SK-N-SH (cell line): Measurements from ENCODE around the gene DIO3. TPM values are rescaled to one million over a fixed set of nuclear protein-coding genes. Genes with fewer than 3 reads are reported as not detected.
A peak's percentile ranks its signal among the peaks of the same experiment; 100 is the strongest.

Source experiments
- CTCF ChIA-PET: fragments of 300-600, 350-600 bp; formaldehyde crosslinking; extraction: SDS; loops from one replicate; lab custom pipeline; 2021; lab: Yijun Ruan, JAX
- POLR2A ChIA-PET: fragments of 350-600 bp; sonication (Branson Sonifier 250); formaldehyde crosslinking; extraction: SDS; loops from one replicate; lab custom pipeline; 2020; ENCODE audit warnings: antibody characterized with exemption, inconsistent platforms; lab: Yijun Ruan, JAX
- DNase-seq: peaks from one replicate; pipeline ENCODE4 v3.0.0; 2012
- H2AFZ ChIP-seq: fragments of 200-600 bp; sonication (generic); 2 replicates; pipeline ENCODE4 v1.8.1; 2016; ENCODE audit warnings: antibody characterized with exemption, mild to moderate bottlenecking, low read depth
- H3F3A ChIP-seq: fragments of 200-600 bp; sonication (generic); replicated peaks from 2 replicates; pipeline ENCODE3; 2016; ENCODE audit warnings: antibody characterized with exemption, mild to moderate bottlenecking; ENCODE audit not compliant: insufficient read depth
- H3K27ac ChIP-seq, 2 experiments: fragments of 200-500 bp in 1 of 2; fragments of 200-600 bp in 1 of 2; sonication (Bioruptor generic) in 1 of 2; sonication (generic), shearing (Covaris generic) in 1 of 2; 2 replicates each; pipeline versions ENCODE4 v1.5.1 to v1.6.1; 2014 to 2016; ENCODE audit warnings: low read depth in 2 of 2, inconsistent platforms in 1 of 2, low read length in 1 of 2, mild to moderate bottlenecking in 1 of 2, mixed read lengths in 1 of 2
- H3K27me3 ChIP-seq: fragments of 200-600 bp; sonication (generic), shearing (Covaris generic); 2 replicates; pipeline ENCODE4 v1.6.1; 2016; ENCODE audit warnings: mixed run types; ENCODE audit not compliant: insufficient read depth
- H3K36me3 ChIP-seq, 2 experiments: fragments of 200-500 bp in 1 of 2; fragments of 200-600 bp in 1 of 2; sonication (Bioruptor generic) in 1 of 2; sonication (generic) in 1 of 2; replicated peaks in 1 of 2; 2 replicates each; pipeline versions ENCODE3 to v1.5.1; 2014 to 2016; ENCODE audit warnings: low read length in 1 of 2, mild to moderate bottlenecking in 1 of 2; ENCODE audit not compliant: insufficient read depth in 2 of 2, control insufficient read depth in 1 of 2
- H3K4me1 ChIP-seq, 2 experiments: fragments of 200-500 bp in 1 of 2; fragments of 200-600 bp in 1 of 2; sonication (Bioruptor generic) in 1 of 2; sonication (generic), shearing (Covaris generic) in 1 of 2; 2 replicates each; pipeline versions ENCODE4 v1.5.1 to v1.6.1; 2014 to 2016; ENCODE audit warnings: low read depth in 1 of 2, low read length in 1 of 2, mixed run types in 1 of 2; ENCODE audit not compliant: insufficient read depth in 2 of 2, control insufficient read depth in 1 of 2
- H3K4me2 ChIP-seq: fragments of 200-600 bp; sonication (generic), shearing (Covaris generic); 2 replicates; pipeline ENCODE4 v1.6.1; 2017; ENCODE audit warnings: mixed run types
- H3K4me3 ChIP-seq, 2 experiments: fragments of 200-500 bp in 1 of 2; fragments of 200-600 bp in 1 of 2; sonication (Bioruptor generic) in 1 of 2; sonication (generic), shearing (Covaris generic) in 1 of 2; 2 replicates each; pipeline versions ENCODE4 v1.5.1 to v1.8.1; 2014 to 2016; ENCODE audit warnings: low read depth in 2 of 2, inconsistent platforms in 1 of 2, low read length in 1 of 2, mild to moderate bottlenecking in 1 of 2, mixed read lengths in 1 of 2, moderate library complexity in 1 of 2
- H3K79me2 ChIP-seq: fragments of 200-600 bp; sonication (generic); 2 replicates; pipeline ENCODE4 v1.8.1; 2017; ENCODE audit warnings: mild to moderate bottlenecking; ENCODE audit not compliant: insufficient read depth
- H3K9ac ChIP-seq: fragments of 200-600 bp; sonication (generic); 2 replicates; pipeline ENCODE4 v1.6.1; 2017; ENCODE audit warnings: mixed run types
- H3K9me2 ChIP-seq: fragments of 200-600 bp; sonication (generic); 2 replicates; pipeline ENCODE4 v1.6.1; 2017; ENCODE audit warnings: mixed run types
- H3K9me3 ChIP-seq: fragments of 200-600 bp; sonication (generic); 2 replicates; pipeline ENCODE4 v1.6.1; 2017; ENCODE audit warnings: mixed run types, mild to moderate bottlenecking, moderate library complexity
- H4K20me1 ChIP-seq: fragments of 200-600 bp; sonication (generic); 2 replicates; pipeline ENCODE4 v1.6.1; 2017; ENCODE audit warnings: mild to moderate bottlenecking, mixed run types; ENCODE audit not compliant: insufficient read depth
- CHD2 ChIP-seq: fragments of 150-350 bp; IDR thresholded peaks from 2 replicates; pipeline ENCODE4 v1.6.1; 2018; ENCODE audit warnings: low read length; ENCODE audit not compliant: partially characterized antibody
- CTCF ChIP-seq: fragments of 200-600 bp; sonication (generic); IDR thresholded peaks from 2 replicates; pipeline ENCODE4 v1.6.1; 2017; ENCODE audit warnings: antibody characterized with exemption, mild to moderate bottlenecking, moderate library complexity
- FOSL2 ChIP-seq: IDR thresholded peaks from 2 replicates; pipeline ENCODE4 v1.4.0; 2012; ENCODE audit warnings: low read depth, mild to moderate bottlenecking, moderate library complexity, borderline replicate concordance
- FOXM1 ChIP-seq: IDR thresholded peaks from 2 replicates; pipeline ENCODE4 v1.4.0; 2012; ENCODE audit warnings: low read depth, mild to moderate bottlenecking
- GABPA ChIP-seq: IDR thresholded peaks from 2 replicates; pipeline ENCODE4 v1.4.0; 2012; ENCODE audit warnings: low read depth, mild to moderate bottlenecking
- GATA2 ChIP-seq: sonication (generic); formaldehyde crosslinking; IDR thresholded peaks from 2 replicates; pipeline ENCODE4 v1.5.0; 2020; ENCODE audit warnings: mild to moderate bottlenecking, missing genetic modification reagents
- MEF2A ChIP-seq: IDR thresholded peaks from 2 replicates; pipeline ENCODE4 v1.4.0; 2012; ENCODE audit warnings: low read depth, borderline replicate concordance
- REST ChIP-seq: IDR thresholded peaks from 2 replicates; pipeline ENCODE4 v1.6.1; 2012; ENCODE audit warnings: mild to moderate bottlenecking, low read depth, low read length, moderate library complexity
- SMC3 ChIP-seq: IDR thresholded peaks from 2 replicates; pipeline ENCODE4 v1.6.1; 2012; ENCODE audit warnings: low read depth, low read length, improper control_type of control experiment
- TAF1 ChIP-seq: IDR thresholded peaks from 2 replicates; pipeline ENCODE4 v1.6.1; 2012; ENCODE audit warnings: low read depth, mild to moderate bottlenecking, low read length, moderate library complexity, borderline replicate concordance
- YY1 ChIP-seq: IDR thresholded peaks from 2 replicates; pipeline ENCODE4 v1.4.0; 2012; ENCODE audit warnings: low read depth, mild to moderate bottlenecking
- WGBS: methylation state at CpG from one replicate; pipeline ENCODE4 v1.1.6; 2017; ENCODE audit warnings: low lambda C conversion rate; 5-methylcytosine and 5-hydroxymethylcytosine counted together
- polyA plus RNA-seq, 3 experiments: library from polyadenylated mRNA; depleted of rRNA; stranded (reverse); fragments of >200 nt; gene quantifications; 2 replicates each; pipeline ENCODE4 v1.2.3, GENCODE V29; 2012
- TF ChIP-seq, protein P1 (sequence below): IDR thresholded peaks from 2 replicates; pipeline ENCODE4; 2012
- TF ChIP-seq, protein P2 (sequence below): fragments of 150-350 bp; IDR thresholded peaks from 2 replicates; pipeline ENCODE4 v1.6.1; 2017; ENCODE audit warnings: antibody characterized with exemption, low read length, low read depth, borderline replicate concordance
- TF ChIP-seq, protein P3 (sequence below): IDR thresholded peaks from 2 replicates; pipeline ENCODE4 v1.4.0; 2012; ENCODE audit warnings: low read depth, borderline replicate concordance

Gene DIO3
- polyA plus RNA-seq, 1 of the 3 experiments (the other 2 are of a cell fraction): not detected

DNA sequence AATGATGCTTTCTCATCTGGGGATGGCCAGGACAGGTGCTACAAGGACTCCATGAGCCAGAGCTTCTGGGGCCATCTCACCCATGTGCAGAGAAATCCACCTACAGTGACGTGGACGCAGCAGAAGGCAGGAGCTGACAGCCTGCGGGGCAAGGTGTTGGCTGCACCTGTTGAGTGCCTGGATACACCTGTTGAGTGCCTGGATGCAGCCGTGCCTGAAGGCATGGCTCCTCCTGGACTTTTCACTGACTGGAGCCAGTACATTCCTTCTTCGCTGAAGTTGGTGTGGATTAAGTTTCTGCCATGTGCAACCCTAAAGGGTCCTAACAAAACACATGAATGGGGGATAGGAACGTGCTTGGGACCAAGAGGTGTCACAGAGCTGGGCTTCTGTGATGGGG lies 7.4 kb upstream of the DIO3 start:
- Histone ChIP-seq H3K4me2 (no peak overlapping the region), H3K27ac (no peak overlapping the region), H3K36me3 (no peaks in the 10 kb centered on the region), H3K9me2 (no peaks in the 10 kb centered on the region), H3F3A (no peaks in the 10 kb centered on the region), H4K20me1 (no peaks in the 10 kb centered on the region), H3K9ac (no peak overlapping the region), H2AFZ (no peak overlapping the region), H3K4me1 (peaks cover 0 to 27% of the 10 kb centered on the region in 2 experiments; a peak in 1 of 4 replicates), H3K9me3 (no peaks in the 10 kb centered on the region), H3K27me3 (no peaks in the 10 kb centered on the region), H3K4me3 (no peak overlapping the region), H3K79me2 (no peaks in the 10 kb centered on the region)
- DNase-seq: no peak
- ChIA-PET POLR2A (no interaction called here), CTCF (interaction anchor here (0.9 kb wide), 1 partner anchor 319 kb away, joined by 3 read pairs; no protein-coding TSS in a partner anchor)
- TF ChIP-seq, protein P1, sequence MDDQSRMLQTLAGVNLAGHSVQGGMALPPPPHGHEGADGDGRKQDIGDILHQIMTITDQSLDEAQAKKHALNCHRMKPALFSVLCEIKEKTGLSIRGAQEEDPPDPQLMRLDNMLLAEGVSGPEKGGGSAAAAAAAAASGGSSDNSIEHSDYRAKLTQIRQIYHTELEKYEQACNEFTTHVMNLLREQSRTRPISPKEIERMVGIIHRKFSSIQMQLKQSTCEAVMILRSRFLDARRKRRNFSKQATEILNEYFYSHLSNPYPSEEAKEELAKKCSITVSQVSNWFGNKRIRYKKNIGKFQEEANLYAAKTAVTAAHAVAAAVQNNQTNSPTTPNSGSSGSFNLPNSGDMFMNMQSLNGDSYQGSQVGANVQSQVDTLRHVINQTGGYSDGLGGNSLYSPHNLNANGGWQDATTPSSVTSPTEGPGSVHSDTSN: no peak
- WGBS: 44% methylated on average over 4 of the region's 6 CpGs

DNA sequence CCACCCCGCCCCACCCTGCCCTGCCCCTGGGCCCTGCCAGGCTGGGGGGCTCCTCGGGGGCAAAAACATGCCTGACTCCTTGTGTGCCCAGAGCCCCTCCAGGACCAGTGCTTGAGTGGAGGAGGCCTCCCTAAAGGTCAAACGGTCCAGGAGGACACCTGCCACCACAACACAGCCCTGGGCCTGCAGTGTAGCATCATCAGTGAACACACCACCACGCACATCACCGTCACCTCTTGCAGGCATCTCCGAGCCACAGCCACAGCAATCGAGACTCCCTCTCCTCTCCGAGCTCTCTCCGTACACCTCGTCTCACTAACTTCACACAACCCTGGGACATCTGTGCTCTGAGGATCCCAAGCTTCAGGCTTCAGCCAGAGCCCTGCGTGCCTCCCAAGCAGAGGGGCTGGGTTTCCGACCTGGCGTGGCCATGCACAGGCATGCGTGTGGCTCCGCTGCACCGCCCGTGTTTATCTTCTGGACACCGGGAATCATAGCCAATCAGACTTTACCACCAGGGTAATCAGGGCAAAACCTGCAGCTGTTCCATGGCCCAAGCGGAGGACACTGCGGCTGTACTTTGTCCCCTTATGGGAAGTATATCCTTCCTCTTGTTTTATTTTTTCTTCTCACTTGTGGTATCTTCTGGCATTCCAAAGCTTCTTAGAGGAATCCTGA lies 6.2 kb upstream of the DIO3 start:
- H3K9me3 ChIP-seq: no peaks in the 10 kb centered on the region
- H3K79me2 ChIP-seq: no peaks in the 10 kb centered on the region
- no peak overlapping the region for H3K4me3 ChIP-seq
- no peak overlapping the region for H3K27ac ChIP-seq
- ChIA-PET POLR2A (no interaction called here), CTCF (no interaction called here)
- no peak overlapping the region for H3K4me2 ChIP-seq
- no peaks in the 10 kb centered on the region for H3K9me2 ChIP-seq
- H3K27me3 ChIP-seq: no peaks in the 10 kb centered on the region
- H4K20me1 ChIP-seq: no peaks in the 10 kb centered on the region
- H3K36me3 ChIP-seq: no peaks in the 10 kb centered on the region
- TF ChIP-seq GATA2 (CRISPR knock-in tag) (no peak), YY1 (no peak), FOSL2 (no peak), CTCF (no peak), FOXM1 (no peak), TAF1 (no peak), GABPA (no peak), REST (no peak), MEF2A (no peak), SMC3 (no peak), CHD2 (no peak)
- TF ChIP-seq, protein P2, sequence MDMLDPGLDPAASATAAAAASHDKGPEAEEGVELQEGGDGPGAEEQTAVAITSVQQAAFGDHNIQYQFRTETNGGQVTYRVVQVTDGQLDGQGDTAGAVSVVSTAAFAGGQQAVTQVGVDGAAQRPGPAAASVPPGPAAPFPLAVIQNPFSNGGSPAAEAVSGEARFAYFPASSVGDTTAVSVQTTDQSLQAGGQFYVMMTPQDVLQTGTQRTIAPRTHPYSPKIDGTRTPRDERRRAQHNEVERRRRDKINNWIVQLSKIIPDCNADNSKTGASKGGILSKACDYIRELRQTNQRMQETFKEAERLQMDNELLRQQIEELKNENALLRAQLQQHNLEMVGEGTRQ: no peak
- TF ChIP-seq, protein P3, sequence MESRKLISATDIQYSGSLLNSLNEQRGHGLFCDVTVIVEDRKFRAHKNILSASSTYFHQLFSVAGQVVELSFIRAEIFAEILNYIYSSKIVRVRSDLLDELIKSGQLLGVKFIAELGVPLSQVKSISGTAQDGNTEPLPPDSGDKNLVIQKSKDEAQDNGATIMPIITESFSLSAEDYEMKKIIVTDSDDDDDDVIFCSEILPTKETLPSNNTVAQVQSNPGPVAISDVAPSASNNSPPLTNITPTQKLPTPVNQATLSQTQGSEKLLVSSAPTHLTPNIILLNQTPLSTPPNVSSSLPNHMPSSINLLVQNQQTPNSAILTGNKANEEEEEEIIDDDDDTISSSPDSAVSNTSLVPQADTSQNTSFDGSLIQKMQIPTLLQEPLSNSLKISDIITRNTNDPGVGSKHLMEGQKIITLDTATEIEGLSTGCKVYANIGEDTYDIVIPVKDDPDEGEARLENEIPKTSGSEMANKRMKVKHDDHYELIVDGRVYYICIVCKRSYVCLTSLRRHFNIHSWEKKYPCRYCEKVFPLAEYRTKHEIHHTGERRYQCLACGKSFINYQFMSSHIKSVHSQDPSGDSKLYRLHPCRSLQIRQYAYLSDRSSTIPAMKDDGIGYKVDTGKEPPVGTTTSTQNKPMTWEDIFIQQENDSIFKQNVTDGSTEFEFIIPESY: no peak
- WGBS: 76% methylated on average over 17 of the region's 20 CpGs
- peaks cover 0 to 30% of the 10 kb centered on the region in 2 experiments; a peak in 1 of 4 replicates for H3K4me1 ChIP-seq
- no peak overlapping the region for H2AFZ ChIP-seq
- H3K9ac ChIP-seq: no peak overlapping the region
- H3F3A ChIP-seq: no peaks in the 10 kb centered on the region
- peak; percentile 30 for DNase-seq
